ENCODE measurements around the gene RANGRF.

GRCh38 chr17:8243827-8244226 is 44.6 kb upstream of the RANGRF start:
- TF ChIP-seq ELF4 (IDR thresholded peaks at IDR 0.05) (no peak), HDGF (IDR thresholded peaks at IDR 0.05; ENCODE audit: borderline replicate concordance) (no peak), FOXM1 (IDR thresholded peaks at IDR 0.05; ENCODE audit: borderline replicate concordance) (no peak), SUZ12 (IDR thresholded peaks at IDR 0.05) (no peak), PKNOX1 (IDR thresholded peaks at IDR 0.05) (no peak), BHLHE40 (IDR thresholded peaks at IDR 0.05; ENCODE audit: borderline replicate concordance) (no peak), SP1 (IDR thresholded peaks at IDR 0.05) (no peak)
